Stimulated activated CD4-positive, alpha-beta T cell treated with anti-CD3 and anti-CD28 coated beads, Interleukin-4, amount 100 ng/mL, for 4 hours (primary cell): ENCODE results near the gene PBX1.
"Not testable (repeated sequence)": the region's sequence is repeated elsewhere in the genome, so short reads cannot be mapped to it uniquely, and the experiment has no call there.

Experiments used
- DNase-seq, 2 experiments: peaks; one replicate each; pipeline ENCODE4 v3.0.0-alpha.2; 2020

The PBX1 gene

DNA sequence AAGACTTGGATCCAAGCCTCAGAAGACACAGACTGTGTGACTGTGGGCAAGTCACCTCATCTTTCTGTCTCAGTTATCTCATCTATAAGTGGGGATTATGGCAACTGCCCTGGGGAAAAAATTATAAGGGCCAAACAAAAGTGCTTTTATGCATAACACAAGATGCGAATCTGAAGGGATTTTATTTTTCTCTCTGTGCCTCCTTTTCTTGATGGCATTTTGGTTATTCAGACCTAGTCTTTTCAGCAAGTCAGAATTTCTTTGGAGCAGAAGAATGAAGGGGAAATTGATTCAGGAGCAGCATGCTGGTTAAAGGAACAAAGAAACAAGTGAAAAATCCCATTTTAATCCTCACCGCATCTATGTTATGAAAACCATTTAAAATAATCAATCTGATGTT lies 86.9 kb downstream of the PBX1 start:
- DNase-seq = no peak

DNA sequence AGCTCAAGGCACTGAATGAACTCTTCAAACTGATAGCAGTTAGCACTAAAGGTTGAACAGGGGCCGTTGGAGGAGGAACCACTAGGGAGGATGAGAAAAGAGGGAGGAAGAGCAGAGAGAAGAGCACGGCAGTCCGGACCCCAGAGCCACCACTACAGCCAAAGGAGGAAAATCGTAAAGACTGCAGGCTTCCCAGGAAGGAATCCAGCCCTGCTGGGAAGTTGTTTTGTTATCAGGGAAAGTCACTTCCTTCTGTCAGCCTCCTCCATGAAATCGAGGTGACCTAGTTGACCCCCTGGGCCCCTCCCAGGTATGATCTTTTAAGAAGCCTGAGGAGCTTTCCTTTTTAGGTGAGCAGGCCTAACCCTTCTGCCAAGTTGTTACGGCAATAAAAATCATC lies 88.2 kb downstream of the PBX1 start:
- no peak for DNase-seq

DNA sequence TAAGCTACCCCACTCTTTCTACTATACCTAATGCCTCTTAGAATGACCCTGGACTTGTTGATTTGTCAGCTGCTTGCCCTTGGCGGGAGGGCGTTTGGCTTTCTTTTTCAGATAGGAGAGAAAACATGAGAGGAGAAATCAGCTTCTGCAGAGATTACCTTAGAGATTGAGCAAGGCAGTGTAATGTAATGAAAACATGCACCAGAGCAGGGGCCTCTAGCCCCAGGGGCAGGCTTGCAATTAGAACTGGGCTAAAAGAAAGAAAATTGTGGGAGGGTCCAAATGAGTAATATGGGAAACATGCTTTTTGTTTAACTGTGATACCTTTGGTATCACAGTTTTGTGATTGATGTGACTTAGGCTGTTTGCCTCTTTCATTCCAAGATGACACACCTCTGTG lies 89.7 kb downstream of the PBX1 start:
- DNase-seq = no peak

DNA sequence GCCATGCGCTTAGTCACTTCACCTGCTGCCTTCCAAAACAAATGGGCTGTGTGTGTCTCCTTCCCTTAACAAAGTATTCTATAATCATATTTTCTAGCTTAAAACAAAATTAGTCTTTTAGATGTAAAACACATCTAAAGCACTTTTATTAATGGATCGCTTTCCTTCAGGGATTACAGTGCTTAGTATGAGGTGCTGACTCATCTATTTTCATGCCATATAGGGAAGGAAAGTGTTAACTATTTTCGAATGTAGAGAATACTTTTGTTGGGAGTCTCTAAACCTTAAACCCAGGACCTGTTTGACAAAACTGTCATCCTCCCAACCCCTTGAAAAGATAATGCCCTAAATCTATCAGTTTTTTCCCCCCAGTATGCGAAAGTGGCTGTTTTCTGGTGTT lies 90.2 kb downstream of the PBX1 start:
- no peak for DNase-seq

DNA sequence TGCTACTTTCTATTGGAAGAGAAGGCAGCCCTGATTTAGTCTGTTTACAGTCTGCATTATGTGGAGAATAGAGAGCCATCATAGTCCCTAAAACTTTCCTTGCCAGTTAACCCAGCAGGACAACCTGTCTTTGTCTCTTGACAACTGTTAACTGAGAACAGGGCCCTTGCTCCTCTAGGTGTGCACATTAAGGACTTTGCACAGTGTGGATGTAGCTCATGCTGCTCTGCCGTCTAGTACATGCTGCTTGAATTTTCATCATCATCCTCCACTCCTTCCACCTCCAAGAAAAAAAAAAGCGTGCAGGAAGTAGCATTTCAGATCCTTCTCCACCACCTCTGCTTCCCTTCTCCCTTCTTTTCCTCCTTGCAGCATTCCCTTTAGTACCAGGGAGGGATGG lies 91.5 kb downstream of the PBX1 start:
- no peak for DNase-seq

DNA sequence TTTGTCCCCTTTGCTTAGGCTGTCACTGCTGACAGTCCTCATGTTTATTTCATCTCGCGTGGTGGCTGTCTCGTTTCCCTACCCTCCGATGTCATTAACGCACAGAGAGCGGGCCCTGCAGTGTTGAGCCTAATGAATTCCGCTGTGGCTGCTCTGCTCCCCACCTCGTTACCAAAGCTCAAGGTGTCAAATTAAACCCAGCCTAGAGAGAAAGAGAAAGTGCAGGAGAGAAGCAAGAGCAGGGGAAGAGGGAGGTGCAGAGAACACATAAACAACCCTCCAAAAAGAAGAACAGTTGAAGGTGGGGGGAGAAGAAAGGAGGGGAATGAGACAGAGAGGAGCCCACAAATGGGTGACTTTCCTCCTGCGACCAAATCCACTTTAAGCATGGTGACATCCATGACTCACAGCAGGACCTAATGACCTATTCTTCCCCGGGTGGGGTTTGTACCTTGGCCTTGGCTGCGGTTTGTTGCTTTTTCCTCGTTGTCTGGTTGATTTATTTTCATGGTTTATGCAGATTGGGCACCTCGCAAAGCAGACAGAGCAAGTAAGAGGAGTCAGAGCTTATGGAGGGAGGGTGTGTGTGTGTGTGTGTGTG lies 92.5 kb downstream of the PBX1 start:
- no peak for DNase-seq

DNA sequence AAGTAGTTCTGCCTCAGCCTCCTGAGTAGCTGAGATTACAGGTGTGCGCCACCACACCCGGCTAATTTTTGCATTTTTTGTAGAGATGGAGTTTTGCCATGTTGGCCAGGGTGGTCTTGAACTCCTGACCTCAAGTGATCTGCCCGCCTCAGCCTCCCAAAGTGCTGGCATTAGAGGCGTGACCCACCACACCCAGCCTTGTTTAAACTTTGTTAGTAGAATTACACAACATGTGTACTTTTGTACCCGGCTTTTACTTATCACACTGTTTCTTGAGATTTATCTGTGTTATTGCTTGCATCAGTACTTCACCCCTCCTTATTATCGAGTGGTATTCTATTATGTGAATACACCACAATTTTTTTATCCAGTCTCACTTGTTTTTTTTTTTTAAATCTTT lies 94.0 kb downstream of the PBX1 start:
- not testable (repeated sequence) for DNase-seq

DNA sequence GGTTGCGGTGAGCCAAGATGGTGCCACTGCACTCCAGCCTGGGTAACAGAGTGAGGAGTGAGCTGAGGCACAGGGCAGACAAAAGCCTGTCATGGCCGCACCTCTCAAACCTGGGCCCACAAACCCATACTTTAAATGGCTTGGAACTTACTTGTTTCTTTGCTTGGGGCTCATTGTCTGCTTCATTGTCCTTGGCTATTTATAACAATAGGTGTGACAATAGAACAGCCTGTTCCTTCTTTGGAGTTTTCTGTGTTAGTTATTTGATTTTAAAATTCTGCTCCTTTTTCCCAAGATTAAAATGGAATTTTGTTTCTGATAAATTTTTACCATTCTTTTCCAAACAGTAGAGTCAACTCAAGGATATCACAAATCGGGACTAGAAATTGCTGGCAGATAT lies 94.7 kb downstream of the PBX1 start:
- no peak for DNase-seq

DNA sequence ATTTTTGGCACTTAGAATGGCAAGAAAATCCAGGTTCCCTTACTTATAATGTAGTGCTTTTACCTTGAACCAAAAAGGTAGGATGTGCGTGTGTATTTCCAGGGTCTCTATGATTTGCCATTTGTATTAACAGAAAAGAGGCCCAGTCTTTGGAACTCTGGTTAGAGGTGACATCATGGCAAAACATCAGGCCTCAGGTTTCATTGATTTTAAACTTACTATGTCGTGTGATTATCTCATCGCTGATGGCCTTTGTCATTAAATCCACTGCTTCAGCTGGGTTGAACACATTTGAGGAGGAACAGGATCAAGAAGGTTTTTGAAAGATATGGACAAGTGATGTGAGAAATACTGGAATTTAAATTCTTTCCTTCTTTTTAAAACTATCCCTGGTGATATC lies 95.2 kb downstream of the PBX1 start:
- DNase-seq = no peak

DNA sequence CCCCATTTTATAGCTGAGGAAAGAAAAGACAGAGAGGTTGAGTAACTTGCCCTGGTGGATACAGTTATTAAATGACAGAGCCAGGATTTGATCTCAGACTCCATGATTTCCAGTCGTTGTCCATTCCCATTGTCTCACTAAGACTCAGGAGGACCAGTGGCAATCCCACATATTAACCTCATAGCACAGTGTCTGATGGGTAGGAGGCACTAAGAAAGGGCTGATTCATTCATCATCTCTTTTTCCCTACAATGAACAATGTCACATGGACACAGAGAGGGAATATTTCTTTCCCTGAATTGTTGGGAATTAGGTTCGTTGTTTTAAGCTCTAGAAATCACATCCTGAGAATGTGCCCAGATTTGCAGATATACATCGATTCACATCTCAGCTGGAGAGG lies 99.9 kb downstream of the PBX1 start:
- no peak for DNase-seq

DNA sequence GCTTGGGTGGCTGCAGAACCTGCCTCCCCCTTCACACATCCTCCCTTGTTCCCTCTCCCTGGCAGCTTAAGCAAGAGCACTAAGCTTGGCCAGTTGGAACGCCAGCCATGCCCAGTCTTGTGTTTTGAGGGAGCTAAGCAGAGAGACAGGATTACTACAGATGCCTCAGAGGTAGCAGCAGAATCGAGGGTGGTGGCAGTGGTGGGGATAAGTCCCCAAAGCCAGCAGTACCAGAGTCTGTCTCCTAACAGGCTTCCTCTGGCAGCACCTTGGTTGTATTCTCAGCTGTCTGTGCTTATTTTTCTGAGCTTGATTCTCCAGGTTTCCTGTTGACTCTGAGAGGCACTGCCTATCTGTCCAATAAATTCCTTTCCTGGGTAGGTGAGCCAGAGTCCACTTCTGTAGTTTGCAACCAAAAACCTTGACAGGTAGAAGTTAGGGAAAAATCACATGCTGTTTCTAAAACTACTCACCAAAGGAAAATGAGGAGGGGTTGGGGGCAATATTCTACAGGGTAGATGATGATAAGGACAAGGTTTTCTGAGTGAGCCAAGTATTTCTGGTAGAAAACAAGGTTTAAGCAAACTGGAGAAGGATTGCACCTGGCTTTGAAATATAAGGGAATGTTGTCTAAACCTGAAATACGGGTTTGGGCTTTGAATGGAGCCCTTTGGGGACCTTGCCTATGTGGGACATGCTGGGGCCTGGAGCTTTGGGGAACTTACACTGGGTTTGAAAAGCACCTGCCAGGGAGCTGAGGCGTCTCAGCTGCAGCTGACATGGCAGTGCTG lies 100.8 kb downstream of the PBX1 start:
- no peak for DNase-seq

DNA sequence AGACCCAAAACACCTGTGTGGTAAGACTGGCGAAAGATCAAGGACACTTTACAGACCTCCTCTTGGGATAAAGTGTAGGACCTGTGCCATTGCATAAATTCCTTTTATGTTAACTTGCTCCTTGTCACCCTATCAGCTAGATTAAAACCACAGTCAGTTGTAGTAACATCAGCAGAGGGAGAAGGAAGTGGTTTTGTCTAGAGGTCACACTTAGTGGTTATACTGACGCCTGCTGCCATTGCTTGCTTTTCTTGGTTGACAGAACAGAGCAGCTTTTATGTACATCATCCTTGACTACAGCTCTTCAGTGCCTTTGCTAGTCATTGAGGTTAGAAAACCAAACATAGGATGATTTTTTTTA lies 101.4 kb downstream of the PBX1 start:
- DNase-seq = no peak

DNA sequence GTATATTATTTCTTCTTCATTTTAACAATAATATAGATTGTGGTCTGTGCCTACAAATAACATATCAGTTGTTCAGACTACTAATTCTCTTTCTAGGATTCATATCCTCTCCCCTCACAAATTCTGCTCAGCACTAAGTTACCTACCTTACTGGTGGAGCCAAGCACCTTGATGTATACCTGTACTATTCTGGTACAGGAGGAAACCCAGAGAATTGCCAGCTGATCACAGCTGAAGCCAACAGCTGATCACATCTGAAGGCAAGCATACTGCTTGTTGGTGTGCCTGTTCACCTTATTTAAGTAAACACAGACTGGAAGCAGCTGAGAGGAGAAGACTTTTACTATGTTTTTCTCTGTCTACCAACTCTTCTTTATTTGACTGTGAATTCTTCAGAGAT lies 101.8 kb downstream of the PBX1 start:
- no peak for DNase-seq

DNA sequence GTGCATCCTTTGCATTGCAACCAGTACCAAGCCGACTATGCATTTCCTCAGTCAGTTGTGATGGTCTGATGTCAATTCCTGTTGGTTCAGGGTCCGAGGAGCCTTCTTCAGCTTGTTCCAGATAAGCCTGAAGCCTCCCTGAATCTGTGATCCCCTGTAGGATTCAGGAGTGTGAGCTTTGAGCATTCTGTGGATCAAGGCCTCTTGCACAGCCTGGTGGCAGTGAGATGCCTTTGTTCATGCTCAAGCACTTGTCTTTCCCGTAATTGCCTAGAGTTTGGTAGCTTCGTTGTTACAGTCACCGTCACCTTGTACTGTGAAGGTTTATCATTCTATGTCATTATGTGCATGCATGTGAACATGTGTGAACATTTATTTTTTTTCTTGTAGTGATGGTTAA lies 103.5 kb downstream of the PBX1 start:
- no peak for DNase-seq

DNA sequence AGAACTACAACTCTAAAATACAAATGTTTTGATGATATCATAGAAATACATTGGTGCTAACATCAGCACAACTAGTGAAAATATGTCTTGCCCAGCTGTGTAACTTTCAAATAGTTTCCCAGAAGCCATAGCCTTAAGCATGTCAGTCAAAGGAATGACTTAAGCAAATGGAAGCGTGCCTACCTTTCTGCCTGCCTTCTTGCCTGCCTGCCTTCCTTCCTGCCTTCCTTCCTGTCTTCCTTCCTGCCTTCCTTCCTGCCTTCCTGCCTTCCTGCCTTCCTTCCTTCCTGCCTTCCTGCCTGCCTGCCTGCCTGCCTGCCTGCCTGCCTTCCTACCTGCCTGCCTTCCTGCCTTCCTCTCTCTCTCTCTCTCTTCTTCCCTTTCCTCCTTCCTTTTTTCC lies 104.0 kb downstream of the PBX1 start:
- DNase-seq = no peak

DNA sequence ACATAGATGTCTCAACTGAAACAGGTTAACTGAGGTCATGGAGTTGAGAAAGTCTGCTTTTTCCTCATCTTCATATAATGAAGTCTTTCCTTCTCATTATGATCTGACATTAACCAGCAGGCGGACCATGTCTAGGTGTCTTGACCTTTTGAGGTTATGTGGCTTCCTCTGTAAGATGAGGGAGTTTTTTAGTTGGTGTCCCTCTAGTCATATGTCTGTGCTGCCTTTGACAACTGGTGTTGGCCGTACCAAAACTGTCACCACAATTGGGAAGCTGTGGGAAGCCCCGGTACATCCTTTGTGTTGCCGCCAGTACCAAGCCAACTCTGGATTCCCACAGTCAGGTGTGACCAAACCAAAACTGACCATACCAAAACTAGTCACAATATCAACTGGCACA lies 105.1 kb downstream of the PBX1 start:
- DNase-seq = no peak

DNA sequence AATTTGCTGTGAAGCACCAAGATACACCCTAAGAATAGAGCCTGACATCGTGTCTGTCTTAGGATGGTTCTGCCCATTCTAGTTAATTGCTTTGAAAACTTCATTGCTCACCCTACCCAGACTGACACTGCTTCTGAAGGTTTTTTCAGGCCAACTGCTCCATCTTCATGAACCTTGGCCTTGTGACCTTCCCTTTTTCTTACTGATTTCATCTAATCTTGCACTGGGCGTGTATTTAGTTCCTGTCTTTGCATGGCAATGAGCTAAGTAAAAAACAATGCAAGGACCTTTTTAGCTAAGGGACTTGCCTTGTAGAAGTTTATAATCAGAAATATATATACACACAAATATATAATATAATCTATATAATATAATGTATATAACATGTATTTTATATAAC lies 108.0 kb downstream of the PBX1 start:
- DNase-seq = no peak

DNA sequence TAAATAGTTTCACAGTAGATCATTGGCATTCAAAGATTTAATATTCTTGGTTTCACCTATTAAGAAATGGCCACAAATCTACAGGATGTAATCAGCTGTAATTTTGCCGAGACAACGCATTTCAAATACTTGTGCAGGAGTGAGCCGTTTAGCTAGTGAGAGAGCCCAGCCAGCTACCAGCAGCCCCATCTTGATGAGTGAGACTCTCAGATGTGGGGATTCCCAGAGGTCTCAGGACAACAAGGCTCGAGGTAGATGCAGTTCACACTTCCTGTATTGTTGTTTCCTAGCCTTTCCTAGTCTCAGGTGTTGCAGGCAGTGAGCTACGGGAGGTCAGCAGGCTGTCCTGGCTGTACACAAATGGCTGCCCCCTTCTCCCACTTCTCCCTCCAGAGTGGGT lies 108.6 kb downstream of the PBX1 start:
- DNase-seq = no peak

DNA sequence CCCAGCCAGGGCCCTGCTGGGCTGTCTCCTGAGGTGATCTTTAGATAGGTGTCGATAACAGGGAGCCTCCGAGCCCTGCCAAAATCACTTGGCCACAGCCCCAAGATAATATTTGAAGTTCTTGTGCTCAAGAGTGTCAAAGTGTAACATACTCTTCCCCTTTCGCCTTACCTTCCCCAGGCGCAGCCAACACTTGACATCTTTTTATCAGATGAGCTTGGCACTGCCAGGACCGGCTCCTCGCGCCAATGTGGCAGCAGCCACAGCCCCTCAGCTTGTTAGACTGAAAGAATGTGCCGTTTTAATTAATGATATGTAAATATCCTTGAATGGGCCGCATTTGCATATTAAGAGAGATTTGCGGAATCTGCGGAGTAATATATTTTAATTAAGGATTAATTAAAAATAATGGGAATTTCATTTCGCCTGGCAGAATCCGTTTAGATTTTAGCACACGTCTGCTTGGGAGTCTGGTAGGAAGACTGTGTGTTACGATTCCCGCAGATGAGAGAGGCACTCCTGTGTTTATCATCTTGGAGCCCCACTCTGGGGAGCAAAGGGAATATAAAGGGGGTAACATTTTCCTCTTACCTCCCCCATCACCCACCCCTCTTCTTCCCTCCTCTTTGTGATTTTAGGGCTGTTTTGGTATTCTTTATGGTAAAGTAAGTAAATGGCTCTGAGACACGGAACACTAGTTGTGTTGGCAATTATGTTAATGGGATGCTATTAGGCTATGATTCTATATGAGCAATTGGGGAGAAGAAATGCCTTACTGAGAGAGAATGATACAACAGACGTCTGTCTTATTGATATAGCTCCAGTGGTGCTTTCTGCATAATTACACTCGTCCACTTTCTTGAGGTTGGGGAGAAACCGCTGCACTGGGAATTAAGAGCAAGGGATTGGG lies 109.8 kb downstream of the PBX1 start:
- no peak for DNase-seq

DNA sequence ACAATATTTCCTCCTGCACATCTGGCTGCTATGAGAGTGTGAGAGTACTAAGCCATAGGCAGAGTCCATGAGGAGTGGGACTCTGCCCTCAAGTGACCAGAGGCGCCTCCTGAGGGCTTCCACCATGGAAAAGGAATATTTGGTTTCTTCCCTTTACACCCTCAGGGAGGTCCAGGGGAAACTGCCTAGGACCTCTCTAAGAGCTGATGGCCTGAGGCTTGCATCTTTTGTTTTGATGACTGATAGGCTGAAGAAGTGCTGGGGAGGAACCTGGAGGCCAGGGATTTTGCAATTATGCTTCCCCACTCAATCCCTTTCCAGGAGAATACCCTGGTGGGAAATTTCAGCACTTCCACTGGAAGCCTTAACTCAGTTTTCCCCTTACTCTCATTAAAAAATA lies 111.0 kb downstream of the PBX1 start:
- DNase-seq = no peak

DNA sequence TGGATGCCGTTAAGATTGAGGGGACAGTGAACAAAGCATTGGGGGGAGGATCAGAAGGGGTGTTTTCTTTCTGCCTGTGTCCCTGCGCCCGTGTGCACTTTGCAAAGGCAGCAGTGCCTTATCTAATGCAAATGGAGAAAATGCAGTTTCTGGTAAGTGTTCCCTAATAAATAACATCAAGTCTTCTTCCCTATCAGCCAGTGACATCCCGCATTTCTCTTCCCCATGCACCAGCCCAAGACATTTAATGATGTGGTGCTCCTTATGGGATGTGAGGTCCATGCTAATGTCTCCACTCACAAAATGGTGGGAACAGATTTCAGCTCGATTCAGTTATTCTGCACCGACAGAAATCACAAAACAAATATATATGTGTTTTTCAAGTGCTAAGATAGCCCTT lies 111.8 kb downstream of the PBX1 start:
- no peak for DNase-seq

DNA sequence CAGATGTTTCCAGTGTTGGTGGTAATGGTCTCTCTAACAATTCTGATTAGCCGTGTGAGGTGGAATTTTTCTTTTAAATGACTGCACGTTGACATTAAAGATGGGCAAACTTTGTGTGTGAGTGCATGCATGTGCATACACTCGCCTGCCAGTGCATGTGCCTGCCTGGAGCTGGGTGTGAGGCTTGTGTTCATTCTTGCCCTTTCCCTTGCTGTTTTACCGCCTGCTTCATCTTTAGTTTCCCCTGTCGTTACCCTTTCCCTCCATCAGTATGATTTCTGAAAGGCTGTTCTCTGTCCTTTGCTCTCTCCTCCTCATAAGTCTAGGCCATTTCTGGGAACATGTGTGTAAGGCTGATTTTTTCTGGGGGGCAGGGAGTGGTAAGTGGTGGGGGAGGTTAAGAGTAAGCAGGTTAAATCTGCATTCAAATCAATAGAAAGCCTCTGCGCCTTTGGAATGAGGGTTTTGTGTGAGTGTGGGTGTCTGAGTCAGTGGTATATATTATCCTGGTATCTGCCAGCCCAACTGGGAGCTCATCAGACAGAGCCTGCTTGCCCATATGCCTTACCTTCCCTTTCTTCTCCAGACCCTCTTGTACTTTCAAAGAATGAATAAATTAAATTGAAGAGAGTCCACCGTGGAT lies 112.5 kb downstream of the PBX1 start:
- DNase-seq = no peak

DNA sequence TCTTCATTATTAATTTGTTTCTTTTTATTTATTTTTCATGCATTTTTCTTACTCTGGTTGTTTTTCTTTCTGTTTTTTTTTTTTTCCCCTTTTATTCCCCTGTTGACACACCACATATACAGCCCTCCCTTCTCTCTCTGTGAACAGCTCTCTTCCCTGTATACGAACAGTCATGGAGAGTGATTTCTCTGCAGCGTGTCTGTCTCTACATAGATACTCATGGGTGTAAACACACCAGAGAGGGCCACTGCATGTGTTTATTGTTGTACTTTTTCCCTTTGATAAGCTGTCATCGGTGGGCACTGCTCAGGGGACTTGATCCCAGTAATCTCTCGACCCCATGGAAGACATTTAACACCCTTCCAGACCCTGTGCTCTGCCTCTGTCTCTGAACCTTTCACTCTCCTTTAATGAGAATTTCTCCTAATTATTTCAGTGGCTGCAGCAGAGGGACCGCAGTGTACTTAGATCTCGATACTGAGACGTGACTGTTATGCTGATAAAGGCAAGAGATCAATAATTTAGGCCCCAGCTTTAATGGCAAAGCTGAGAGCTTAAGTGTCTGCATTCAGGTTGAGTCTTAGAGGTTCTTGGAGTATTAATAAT lies 113.1 kb downstream of the PBX1 start:
- DNase-seq = no peak
